Esophagus muscularis mucosa (tissue), 3 donors: ENCODE measurements around the gene SNX3.

Experiments
- POLR2A ChIP-seq: fragments of 450-650 bp; IDR thresholded peaks from one replicate; pipeline ENCODE4 v1.6.1; 2017; ENCODE audit warnings: antibody characterized with exemption, moderate library complexity, mild to moderate bottlenecking, low read depth
- TF ChIP-seq, protein P1 (sequence below), 3 experiments: fragments of 200-600 bp in 2 of 3; fragments of 450-650 bp in 1 of 3; sonication (generic) in 2 of 3; IDR thresholded peaks; one replicate each; pipeline ENCODE4 v1.5.1; 2017 to 2019; ENCODE audit warnings: antibody characterized with exemption in 3 of 3, mild to moderate bottlenecking in 2 of 3, moderate library complexity in 1 of 3

DNA sequence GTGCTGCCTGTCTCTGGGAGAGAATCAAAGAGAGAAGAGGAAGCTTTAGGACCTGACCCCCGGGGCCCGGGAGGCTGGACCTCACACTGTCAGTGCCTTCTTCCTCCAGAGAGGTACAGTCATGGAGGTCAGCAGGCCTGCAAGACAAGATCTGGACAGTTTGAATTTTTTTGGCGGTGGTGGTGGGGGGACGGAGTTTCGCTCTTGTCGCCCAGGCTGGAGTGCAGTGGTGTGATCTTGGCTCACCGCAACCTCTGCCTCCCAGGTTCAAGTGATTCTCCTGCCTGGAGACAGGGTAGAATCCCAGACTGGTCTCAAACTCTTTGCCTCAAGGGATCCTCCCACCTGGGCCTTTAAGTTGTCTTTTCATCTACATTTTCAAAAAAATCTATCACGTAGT, 60.7 kb downstream of the SNX3 start:
- TF ChIP-seq POLR2A, result no peak
- TF ChIP-seq, protein P1, sequence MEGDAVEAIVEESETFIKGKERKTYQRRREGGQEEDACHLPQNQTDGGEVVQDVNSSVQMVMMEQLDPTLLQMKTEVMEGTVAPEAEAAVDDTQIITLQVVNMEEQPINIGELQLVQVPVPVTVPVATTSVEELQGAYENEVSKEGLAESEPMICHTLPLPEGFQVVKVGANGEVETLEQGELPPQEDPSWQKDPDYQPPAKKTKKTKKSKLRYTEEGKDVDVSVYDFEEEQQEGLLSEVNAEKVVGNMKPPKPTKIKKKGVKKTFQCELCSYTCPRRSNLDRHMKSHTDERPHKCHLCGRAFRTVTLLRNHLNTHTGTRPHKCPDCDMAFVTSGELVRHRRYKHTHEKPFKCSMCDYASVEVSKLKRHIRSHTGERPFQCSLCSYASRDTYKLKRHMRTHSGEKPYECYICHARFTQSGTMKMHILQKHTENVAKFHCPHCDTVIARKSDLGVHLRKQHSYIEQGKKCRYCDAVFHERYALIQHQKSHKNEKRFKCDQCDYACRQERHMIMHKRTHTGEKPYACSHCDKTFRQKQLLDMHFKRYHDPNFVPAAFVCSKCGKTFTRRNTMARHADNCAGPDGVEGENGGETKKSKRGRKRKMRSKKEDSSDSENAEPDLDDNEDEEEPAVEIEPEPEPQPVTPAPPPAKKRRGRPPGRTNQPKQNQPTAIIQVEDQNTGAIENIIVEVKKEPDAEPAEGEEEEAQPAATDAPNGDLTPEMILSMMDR (IDR thresholded peaks at IDR 0.05), result no peak
